KOPT-K1 (cell line): ENCODE measurements around the gene PTPRO.

Experiments used
- H3K27ac ChIP-seq: fragments of 200-600 bp; sonication (generic); 2 replicates; pipeline ENCODE4 v1.5.1; 2016; ENCODE audit warnings: antibody characterized with exemption, mild to moderate bottlenecking, low read depth, low read length; ENCODE audit not compliant: poor library complexity, severe bottlenecking
- H3K36me3 ChIP-seq: fragments of 200-600 bp; sonication (generic); 2 replicates; pipeline ENCODE4 v1.5.1; 2017; ENCODE audit warnings: antibody characterized with exemption, mild to moderate bottlenecking, low read length, moderate library complexity; ENCODE audit not compliant: insufficient read depth
- H3K9me3 ChIP-seq: fragments of 200-600 bp; sonication (generic); 2 replicates; pipeline ENCODE4 v1.5.1; 2017; ENCODE audit warnings: antibody characterized with exemption, low read length, mild to moderate bottlenecking; ENCODE audit not compliant: insufficient read depth, poor library complexity, severe bottlenecking

The PTPRO gene

DNA sequence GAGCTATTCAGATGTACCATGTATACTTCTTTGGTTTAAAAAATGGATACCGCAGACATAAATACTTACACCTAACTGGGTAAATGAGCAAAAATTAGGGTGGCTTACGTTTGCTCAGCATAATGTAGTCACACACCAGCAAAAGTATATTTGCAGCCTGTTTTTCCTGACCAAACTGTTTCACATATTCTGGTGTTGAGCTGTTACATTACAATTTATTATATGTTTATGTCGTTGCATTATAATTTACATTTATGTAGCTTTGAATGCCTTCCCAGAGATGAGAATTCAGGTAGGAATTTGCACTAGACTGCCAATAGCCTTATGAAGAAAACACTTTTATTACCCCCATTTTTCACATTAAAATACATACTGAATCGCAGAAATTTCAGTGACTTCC, 183.3 kb downstream of the PTPRO start:
- no peaks in the 10 kb centered on the region for H3K9me3 ChIP-seq
- no peak overlapping the region for H3K27ac ChIP-seq
- H3K36me3 ChIP-seq = no peaks in the 10 kb centered on the region

GRCh38 chr12:15515010-15515409, 192.7 kb downstream of the PTPRO start:
- H3K27ac ChIP-seq = no peak overlapping the region
- H3K36me3 ChIP-seq = no peaks in the 10 kb centered on the region
- no peaks in the 10 kb centered on the region for H3K9me3 ChIP-seq

DNA sequence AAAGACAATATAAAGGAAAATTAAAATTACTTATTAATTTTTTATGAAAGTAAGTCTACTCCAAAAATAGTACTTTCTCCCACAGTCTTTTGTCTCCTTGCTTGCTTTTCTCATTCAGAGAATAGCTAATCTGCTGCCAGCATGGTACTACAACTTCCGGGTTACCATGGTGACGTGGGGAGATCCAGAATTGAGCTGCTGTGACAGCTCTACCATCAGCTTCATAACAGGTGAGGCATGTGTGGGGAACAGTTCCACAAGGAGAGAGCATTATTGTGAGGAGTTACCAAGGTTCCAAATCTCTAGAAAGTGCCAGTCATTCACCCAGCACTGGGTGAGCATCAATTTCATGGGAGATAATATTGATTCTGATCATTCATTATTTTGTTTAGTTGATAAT, 197.8 kb downstream of the PTPRO start:
- no peaks in the 10 kb centered on the region for H3K36me3 ChIP-seq
- no peak overlapping the region for H3K27ac ChIP-seq
- no peaks in the 10 kb centered on the region for H3K9me3 ChIP-seq

- Histone ChIP-seq H3K9me3 (no peaks in the 10 kb centered on the region), H3K36me3 (no peaks in the 10 kb centered on the region), H3K27ac (no peak overlapping the region)
These were observed 198.5 kb downstream of the PTPRO start for GRCh38 chr12:15520844-15521243.

GRCh38 chr12:15522574-15523187, 200.4 kb downstream of the PTPRO start:
- H3K36me3 ChIP-seq = no peaks in the 10 kb centered on the region
- no peak overlapping the region for H3K27ac ChIP-seq
- H3K9me3 ChIP-seq = no peaks in the 10 kb centered on the region

DNA sequence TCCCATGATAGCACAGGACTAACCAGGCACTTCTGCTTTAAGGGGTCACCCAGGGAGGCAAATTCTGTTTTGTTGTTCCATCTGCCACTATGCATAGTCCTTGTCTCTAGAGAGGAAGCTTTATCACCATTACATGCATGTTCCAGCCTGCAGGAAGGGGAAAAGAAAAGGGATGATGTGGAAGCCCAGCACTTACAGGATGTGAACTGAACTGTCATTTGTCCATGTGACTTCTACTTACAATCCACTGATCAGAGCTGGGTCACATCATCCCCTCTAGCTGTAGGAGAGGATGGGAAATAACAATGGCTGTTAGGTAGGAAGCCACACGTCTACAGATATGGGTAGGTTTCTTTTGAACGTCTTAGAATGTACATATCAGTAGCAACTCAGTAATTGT, 203.1 kb downstream of the PTPRO start:
- no peak overlapping the region for H3K27ac ChIP-seq
- H3K36me3 ChIP-seq = no peaks in the 10 kb centered on the region
- H3K9me3 ChIP-seq = no peaks in the 10 kb centered on the region

- Histone ChIP-seq H3K9me3 (no peaks in the 10 kb centered on the region), H3K27ac (no peak overlapping the region), H3K36me3 (no peaks in the 10 kb centered on the region)
These were observed 203.7 kb downstream of the PTPRO start for GRCh38 chr12:15526033-15526432.

DNA sequence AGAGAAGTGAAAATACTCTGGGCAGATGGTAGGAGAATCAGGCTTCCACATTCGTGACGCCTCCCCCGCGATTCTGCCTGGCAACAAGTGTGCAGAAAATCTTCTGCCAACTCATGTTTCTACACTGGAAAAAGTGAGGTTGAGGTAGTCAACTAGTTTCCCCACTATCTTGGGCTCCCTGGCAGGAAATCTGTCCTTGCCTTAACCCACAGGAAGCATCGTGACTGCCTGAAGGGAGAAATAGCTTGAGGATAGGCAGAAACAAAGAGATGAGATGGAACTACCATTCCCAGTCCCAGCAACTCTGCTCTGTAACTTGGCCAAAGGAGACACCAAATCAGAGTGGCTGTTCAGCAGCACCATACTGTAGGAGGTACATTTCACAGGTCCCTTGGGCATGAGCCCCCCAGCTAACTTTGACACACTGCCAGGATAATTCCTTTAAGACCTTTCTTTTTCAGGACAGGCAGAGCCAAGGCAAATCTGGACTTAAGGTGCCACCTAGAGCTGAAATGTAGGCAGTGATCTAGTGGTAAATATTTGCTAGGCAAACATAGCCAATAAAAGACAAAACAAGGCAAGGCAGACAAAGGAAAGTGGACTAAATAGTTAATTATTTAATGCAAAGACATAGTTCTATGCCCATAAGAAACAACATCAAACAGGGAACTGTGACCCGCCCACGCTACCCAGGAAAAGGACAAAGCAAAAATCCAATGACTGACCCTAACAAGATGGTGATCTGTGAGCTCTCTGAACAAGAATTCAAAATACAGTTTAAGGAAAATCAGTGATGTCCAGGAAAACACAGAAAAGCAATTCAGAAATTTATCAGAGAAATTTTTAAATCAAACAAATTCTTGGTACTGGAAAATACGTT, 205.1 kb downstream of the PTPRO start:
- Histone ChIP-seq H3K36me3 (no peaks in the 10 kb centered on the region), H3K9me3 (no peaks in the 10 kb centered on the region), H3K27ac (no peak overlapping the region)

GRCh38 chr12:15528666-15529065, 206.4 kb downstream of the PTPRO start:
- no peaks in the 10 kb centered on the region for H3K36me3 ChIP-seq
- no peaks in the 10 kb centered on the region for H3K9me3 ChIP-seq
- no peak overlapping the region for H3K27ac ChIP-seq

- Histone ChIP-seq H3K27ac (no peak overlapping the region), H3K36me3 (no peaks in the 10 kb centered on the region), H3K9me3 (no peaks in the 10 kb centered on the region)
These were observed 208.1 kb downstream of the PTPRO start for GRCh38 chr12:15530361-15530760.

DNA sequence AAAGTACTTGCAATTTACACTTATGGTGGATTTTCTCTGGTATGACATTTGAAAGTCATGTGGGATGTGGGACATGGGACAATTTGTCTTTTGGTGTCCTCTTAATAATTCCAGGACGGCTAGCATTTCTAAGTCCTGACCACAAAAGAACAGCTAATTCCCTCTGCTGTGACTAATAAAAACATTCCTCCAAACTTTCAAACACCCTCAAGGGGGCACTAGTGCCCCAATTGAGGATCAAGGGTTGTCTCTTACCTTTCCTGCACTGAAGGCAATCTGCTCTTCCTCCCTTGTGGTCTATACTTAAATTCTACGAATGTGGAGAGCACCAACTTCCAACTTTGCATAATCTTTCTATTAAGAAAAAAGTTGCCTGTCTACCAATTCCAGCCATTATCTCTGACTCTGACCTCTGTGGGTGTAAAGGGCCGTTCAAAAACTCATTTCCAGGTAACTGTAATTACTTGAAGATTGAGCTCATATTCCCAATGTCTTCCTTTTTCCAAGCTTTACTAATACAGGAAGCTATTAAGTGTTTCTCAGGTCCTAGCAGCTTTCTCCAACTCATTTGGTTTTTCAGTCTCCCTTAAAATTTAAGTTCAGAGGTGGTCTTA, 210.2 kb downstream of the PTPRO start:
- Histone ChIP-seq H3K9me3 (no peaks in the 10 kb centered on the region), H3K27ac (no peak overlapping the region)

GRCh38 chr12:15534322-15534721, 212.0 kb downstream of the PTPRO start:
- peak overlapping the region; percentile 16 for H3K27ac ChIP-seq
- no peaks in the 10 kb centered on the region for H3K9me3 ChIP-seq
- no peaks in the 10 kb centered on the region for H3K36me3 ChIP-seq

More for the DNA sequence above, 210.2 kb downstream of the PTPRO start:
- no peaks in the 10 kb centered on the region for H3K36me3 ChIP-seq

GRCh38 chr12:15534874-15535273, 212.6 kb downstream of the PTPRO start:
- no peak overlapping the region for H3K27ac ChIP-seq
- H3K9me3 ChIP-seq = no peaks in the 10 kb centered on the region
- no peaks in the 10 kb centered on the region for H3K36me3 ChIP-seq

- H3K36me3 ChIP-seq = no peaks in the 10 kb centered on the region
- H3K9me3 ChIP-seq = no peaks in the 10 kb centered on the region
- H3K27ac ChIP-seq = no peak overlapping the region
These were observed 213.1 kb downstream of the PTPRO start for GRCh38 chr12:15535352-15535781.

- no peak overlapping the region for H3K27ac ChIP-seq
- H3K9me3 ChIP-seq = no peaks in the 10 kb centered on the region
- no peaks in the 10 kb centered on the region for H3K36me3 ChIP-seq
These were observed 214.1 kb downstream of the PTPRO start for GRCh38 chr12:15536446-15536845.
